ENCODE measurements around the gene ITGB2. TPM values are rescaled to one million over a fixed set of nuclear protein-coding genes. Genes with fewer than 3 reads are reported as not detected.

Gene ITGB2
- total RNA-seq, 1 donor from 2014 or later, result 0.62 TPM

GRCh38 chr21:44845418-44846223 is 75.1 kb downstream of the ITGB2 start:
- Mint-ChIP-seq H3K4me1 (ENCODE audit: unreplicated experiment) (peaks cover 23% of the 10 kb centered on the region), H3K9me3 (ENCODE audit: unreplicated experiment) (no peaks in the 10 kb centered on the region), H3K36me3 (ENCODE audit: unreplicated experiment) (peaks cover 15% of the 10 kb centered on the region), H3K27me3 (ENCODE audit: unreplicated experiment) (peaks cover 10% of the 10 kb centered on the region), H3K4me3 (ENCODE audit: unreplicated experiment) (no peak overlapping the region), H3K27ac (ENCODE audit: unreplicated experiment) (no peak overlapping the region)
- no peak for DNase-seq (ENCODE audit: extremely low spot score, unreplicated experiment)
- TF ChIP-seq CTCF (IDR thresholded peaks at IDR 0.05), result peak; percentile 50

- no peak for TF ChIP-seq CTCF (IDR thresholded peaks at IDR 0.05)
- Mint-ChIP-seq H3K4me1 (ENCODE audit: unreplicated experiment) (peaks cover 23% of the 10 kb centered on the region), H3K27me3 (ENCODE audit: unreplicated experiment) (peaks cover 10% of the 10 kb centered on the region), H3K27ac (ENCODE audit: unreplicated experiment) (no peak overlapping the region), H3K4me3 (ENCODE audit: unreplicated experiment) (no peak overlapping the region), H3K36me3 (ENCODE audit: unreplicated experiment) (peaks cover 5% of the 10 kb centered on the region), H3K9me3 (ENCODE audit: unreplicated experiment) (no peaks in the 10 kb centered on the region)
- DNase-seq (ENCODE audit: extremely low spot score, unreplicated experiment), result no peak
These were observed 76.4 kb downstream of the ITGB2 start for GRCh38 chr21:44844256-44844655.

- H3K27ac Mint-ChIP-seq (ENCODE audit: unreplicated experiment), result no peak overlapping the region
- no peaks in the 10 kb centered on the region for H3K9me3 Mint-ChIP-seq (ENCODE audit: unreplicated experiment)
- no peak overlapping the region for H3K4me3 Mint-ChIP-seq (ENCODE audit: unreplicated experiment)
- H3K4me1 Mint-ChIP-seq (ENCODE audit: unreplicated experiment), result peaks cover 23% of the 10 kb centered on the region
- no peak for DNase-seq (ENCODE audit: extremely low spot score, unreplicated experiment)
- H3K27me3 Mint-ChIP-seq (ENCODE audit: unreplicated experiment), result peaks cover 10% of the 10 kb centered on the region
- no peak for TF ChIP-seq CTCF (IDR thresholded peaks at IDR 0.05)
- H3K36me3 Mint-ChIP-seq (ENCODE audit: unreplicated experiment), result no peaks in the 10 kb centered on the region
These were observed 77.8 kb downstream of the ITGB2 start for GRCh38 chr21:44842721-44843445.

- Mint-ChIP-seq H3K27me3 (ENCODE audit: unreplicated experiment) (peaks cover 10% of the 10 kb centered on the region), H3K4me1 (ENCODE audit: unreplicated experiment) (peaks cover 26% of the 10 kb centered on the region)
These were observed 78.6 kb downstream of the ITGB2 start for GRCh38 chr21:44842087-44842486.

More at GRCh38 chr21:44842087-44842486, 78.6 kb downstream of the ITGB2 start:
- Mint-ChIP-seq H3K4me3 (ENCODE audit: unreplicated experiment) (no peak overlapping the region), H3K36me3 (ENCODE audit: unreplicated experiment) (no peaks in the 10 kb centered on the region), H3K9me3 (ENCODE audit: unreplicated experiment) (no peaks in the 10 kb centered on the region), H3K27ac (ENCODE audit: unreplicated experiment) (no peak overlapping the region)
- DNase-seq (ENCODE audit: extremely low spot score, unreplicated experiment), result no peak
- no peak for TF ChIP-seq CTCF (IDR thresholded peaks at IDR 0.05)

Measured in osteocyte (in vitro differentiated cells).